A549 (cell line): Measurements from ENCODE around the gene SLC35E1. TPM values are rescaled to one million over a fixed set of nuclear protein-coding genes. Genes with fewer than 3 reads are reported as not detected.

ENCODE experiments used
- ATAC-seq, 2 experiments: fragments of 200-7000 bp in 1 of 2; fragments of >200 bp in 1 of 2; cut with Nextera tagmentation in 1 of 2; cut with Tn5 transposase in 1 of 2; 3 replicates each; pipeline versions ENCODE4 v1.8.0 to v1.9.1; 2018 to 2020; ENCODE audit warnings: mild to moderate bottlenecking in 1 of 2, moderate library complexity in 1 of 2
- CTCF ChIA-PET: fragments of 300-600 bp; sonication (Branson Sonifier 250); formaldehyde crosslinking; extraction: SDS; loops from one replicate; lab custom pipeline; 2021; ENCODE audit warnings: antibody characterized with exemption, inconsistent platforms; lab: Yijun Ruan, JAX
- POLR2A ChIA-PET: fragments of 350-600 bp; formaldehyde crosslinking; extraction: SDS; loops from one replicate; lab custom pipeline; 2021; ENCODE audit warnings: antibody characterized with exemption, inconsistent platforms; lab: Yijun Ruan, JAX
- DNase-seq, 2 experiments: peaks; one replicate each; pipeline versions ENCODE4 v3.0.0 to v3.0.0-alpha.2; 2011 to 2016; ENCODE audit warnings: low read depth in 1 of 2, low spot score in 1 of 2
- FAIRE-seq: peaks from 2 replicates; lab custom pipeline; 2011; peaks lifted over from hg19 to GRCh38; lab: Jason Lieb, UNC
- H3K27ac ChIP-seq, 2 experiments: fragments of >200 bp; sonication (Bioruptor Twin); formaldehyde crosslinking; 3 replicates each; pipeline ENCODE4 v1.5.1; 2016 to 2017
- H3K4me1 ChIP-seq: fragments of >200 bp; sonication (Bioruptor Twin); formaldehyde crosslinking; 3 replicates; pipeline ENCODE4 v1.6.1; 2016
- H3K4me2 ChIP-seq: fragments of >200 bp; sonication (Bioruptor Twin); formaldehyde crosslinking; 3 replicates; pipeline ENCODE4 v1.6.1; 2016
- H3K4me3 ChIP-seq: fragments of >200 bp; sonication (Bioruptor Twin); formaldehyde crosslinking; 3 replicates; pipeline ENCODE4 v1.5.1; 2016
- H3K9me3 ChIP-seq: fragments of >200 bp; sonication (Bioruptor Twin); formaldehyde crosslinking; 3 replicates; pipeline ENCODE4 v1.6.1; 2016
- CBX2 ChIP-seq: fragments of 200-600 bp; sonication (generic); IDR thresholded peaks from 2 replicates; pipeline ENCODE4 v1.6.1; 2016; ENCODE audit warnings: low read depth, mild to moderate bottlenecking, borderline replicate concordance
- CEBPB ChIP-seq, 2 experiments: fragments of >200 bp in 1 of 2; sonication (Bioruptor Twin) in 1 of 2; formaldehyde crosslinking in 1 of 2; IDR thresholded peaks; 2 replicates each; pipeline ENCODE4 v1.6.1; 2012 to 2016
- CHD2 ChIP-seq: fragments of 150-350 bp; IDR thresholded peaks from 2 replicates; pipeline ENCODE4 v1.6.1; 2014; ENCODE audit warnings: low read length; ENCODE audit not compliant: partially characterized antibody
- EP300 ChIP-seq, 2 experiments: fragments of >200 bp; sonication (Bioruptor Twin); formaldehyde crosslinking; IDR thresholded peaks; 2 replicates in 1 of 2; 3 replicates in 1 of 2; pipeline ENCODE4 v1.6.1; 2016 to 2017
- HEYL ChIP-seq: fragments of 250-450 bp; sonication (Bioruptor Pico); IDR thresholded peaks from 2 replicates; pipeline ENCODE4 v1.8.0; 2021; ENCODE audit warnings: mild to moderate bottlenecking, moderate library complexity
- JUN ChIP-seq, 2 experiments: fragments of >200 bp; sonication (Bioruptor Twin); formaldehyde crosslinking; IDR thresholded peaks; 2 replicates in 1 of 2; 3 replicates in 1 of 2; pipeline ENCODE4 v1.6.1; 2016 to 2017
- KDM1A ChIP-seq: fragments of 200-600 bp; sonication (generic); IDR thresholded peaks from 2 replicates; pipeline ENCODE4 v1.6.1; 2016; ENCODE audit warnings: low read depth, mild to moderate bottlenecking
- KDM5A ChIP-seq: fragments of 200-600 bp; sonication (generic); IDR thresholded peaks from 2 replicates; pipeline ENCODE4 v1.6.1; 2016; ENCODE audit warnings: antibody characterized with exemption, mild to moderate bottlenecking
- NR3C1 ChIP-seq: fragments of >200 bp; sonication (Bioruptor Twin); formaldehyde crosslinking; IDR thresholded peaks from 3 replicates; pipeline ENCODE4 v1.6.1; 2017
- RAD21 ChIP-seq, 2 experiments: fragments of >200 bp in 1 of 2; sonication (Bioruptor Twin) in 1 of 2; formaldehyde crosslinking in 1 of 2; IDR thresholded peaks in 1 of 2; conservative IDR thresholded peaks in 1 of 2; 2 replicates in 1 of 2; 3 replicates in 1 of 2; pipeline ENCODE4 v1.6.1; 2012 to 2018; ENCODE audit warnings: inconsistent platforms in 1 of 2
- RNF2 ChIP-seq: fragments of 200-600 bp; sonication (generic); IDR thresholded peaks from 2 replicates; pipeline ENCODE4 v1.6.1; 2016; ENCODE audit warnings: low read depth, mild to moderate bottlenecking, antibody characterized with exemption, moderate library complexity, borderline replicate concordance
- ZC3H11A ChIP-seq: fragments of 450-650 bp; IDR thresholded peaks from 2 replicates; pipeline ENCODE4 v1.6.1; 2014; ENCODE audit warnings: antibody characterized with exemption, mild to moderate bottlenecking
- ZFP36 ChIP-seq: fragments of 450-650 bp; IDR thresholded peaks from 2 replicates; pipeline ENCODE4 v1.6.1; 2014; ENCODE audit warnings: borderline replicate concordance; ENCODE audit not compliant: partially characterized antibody
- ZSCAN20 ChIP-seq: fragments of 250-450 bp; sonication (Bioruptor Pico); IDR thresholded peaks from 2 replicates; pipeline ENCODE4 v1.8.0; 2022; ENCODE audit warnings: mild to moderate bottlenecking, moderate library complexity
- WGBS: methylation state at CpG from one replicate; pipeline ENCODE4 v1.1.6; 2017; ENCODE audit errors: missing lambda C conversion rate; 5-methylcytosine and 5-hydroxymethylcytosine counted together
- polyA plus RNA-seq, 4 experiments: library from polyadenylated mRNA; depleted of rRNA in 3 of 4; stranded (reverse); fragments of >200 nt; fragmentation: RNase III in 1 of 4; extraction: RNeasy Plus Mini Kit Qiagen cat#74134 plus additional on column Dnase treatment in 1 of 4; gene quantifications; 2 replicates in 3 of 4; 3 replicates in 1 of 4; pipeline ENCODE4 v1.2.3, GENCODE V29; 2011 to 2017
- TF ChIP-seq, protein P1 (sequence below): IDR thresholded peaks from 2 replicates; pipeline ENCODE4 v1.6.1; 2012
- TF ChIP-seq, protein P2 (sequence below): fragments of 450-650 bp; IDR thresholded peaks from 2 replicates; pipeline ENCODE4 v1.6.1; 2014; ENCODE audit warnings: antibody characterized with exemption
- TF ChIP-seq, protein P3 (sequence below): fragments of >200 bp; sonication (Bioruptor Twin); formaldehyde crosslinking; IDR thresholded peaks from 2 replicates; pipeline ENCODE4 v1.6.1; 2016
- TF ChIP-seq, protein P4 (sequence below): fragments of >200 bp; sonication (Bioruptor Twin); formaldehyde crosslinking; IDR thresholded peaks from 3 replicates; pipeline ENCODE4 v1.6.1; 2016
- TF ChIP-seq, protein P5 (sequence below): fragments of 250-450 bp; sonication (Bioruptor Pico); IDR thresholded peaks from 2 replicates; pipeline ENCODE4 v1.5.0; 2020; ENCODE audit warnings: low read depth, mild to moderate bottlenecking, moderate library complexity

The SLC35E1 gene
- polyA plus RNA-seq, 2 of the 4 experiments (the other 2 are of a cell fraction): 17.2 to 25.1 TPM

DNA sequence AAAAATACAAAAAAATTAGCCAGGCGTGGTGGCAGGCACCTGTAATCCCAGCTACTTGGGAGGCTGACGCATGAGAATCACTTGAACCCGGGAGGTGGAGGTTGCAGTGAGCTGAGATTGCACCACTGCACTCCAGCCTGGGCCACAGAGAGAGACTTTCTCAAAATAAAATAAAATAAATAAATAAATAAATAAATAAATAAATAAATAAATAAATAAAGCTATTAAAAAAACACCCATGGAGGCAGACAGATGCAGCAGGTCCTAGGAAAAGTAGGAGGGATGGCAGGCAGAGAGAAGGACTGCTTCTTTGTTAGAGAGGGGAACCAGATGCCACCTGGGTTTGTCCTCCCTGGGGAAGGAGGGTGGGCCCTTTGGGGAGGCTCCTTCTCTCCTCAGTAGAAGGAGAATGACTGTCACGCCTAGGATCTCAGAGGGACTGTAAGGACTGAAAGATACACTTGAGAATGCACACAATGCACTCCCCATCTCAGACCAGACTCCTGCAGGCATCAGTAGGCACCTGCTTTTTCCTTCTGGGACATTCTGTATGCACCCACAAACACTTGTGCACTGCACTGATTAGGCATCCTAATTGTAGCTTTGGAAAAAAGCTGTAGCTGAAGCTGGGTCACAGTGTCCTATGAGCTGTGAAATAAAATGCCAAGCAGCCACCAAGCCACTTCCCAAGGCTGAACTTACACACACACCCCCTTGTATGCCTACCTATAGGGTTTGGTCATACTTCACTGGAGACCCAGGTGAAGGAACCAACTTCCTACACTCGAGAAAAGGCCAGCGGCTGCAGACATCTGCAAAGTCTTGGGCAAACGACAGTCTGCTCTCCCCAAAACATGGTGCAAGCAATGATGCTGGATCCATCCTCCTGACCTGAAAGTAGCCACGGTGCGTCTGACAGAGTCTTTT, 18.9 kb upstream of the SLC35E1 start:
- 87% methylated on average over 8 of the region's 9 CpGs for WGBS
- no peak for TF ChIP-seq KDM5A
- peak; percentile 23; the same call in 1 of the 2 replicates for TF ChIP-seq ZC3H11A
- TF ChIP-seq ZFP36: no peak
- H3K9me3 ChIP-seq: no peaks in the 10 kb centered on the region
- POLR2A ChIA-PET: interaction anchor here (0.6 kb wide), 1 partner anchor 1692 kb away, joined by 4 read pairs; no protein-coding TSS in a partner anchor
- DNase-seq: no peak
- H3K4me3 ChIP-seq: no peak overlapping the region
- no peak overlapping the region for H3K4me2 ChIP-seq
- no peak for ATAC-seq
- H3K27ac ChIP-seq: no peak overlapping the region
- CTCF ChIA-PET: interaction anchor here (1.5 kb wide), 1 partner anchor 10 kb away, joined by 4 read pairs; no protein-coding TSS in a partner anchor
- FAIRE-seq: no peak
- H3K4me1 ChIP-seq: peaks cover 23% of the 10 kb centered on the region; the same call in 2 of the 3 replicates

DNA sequence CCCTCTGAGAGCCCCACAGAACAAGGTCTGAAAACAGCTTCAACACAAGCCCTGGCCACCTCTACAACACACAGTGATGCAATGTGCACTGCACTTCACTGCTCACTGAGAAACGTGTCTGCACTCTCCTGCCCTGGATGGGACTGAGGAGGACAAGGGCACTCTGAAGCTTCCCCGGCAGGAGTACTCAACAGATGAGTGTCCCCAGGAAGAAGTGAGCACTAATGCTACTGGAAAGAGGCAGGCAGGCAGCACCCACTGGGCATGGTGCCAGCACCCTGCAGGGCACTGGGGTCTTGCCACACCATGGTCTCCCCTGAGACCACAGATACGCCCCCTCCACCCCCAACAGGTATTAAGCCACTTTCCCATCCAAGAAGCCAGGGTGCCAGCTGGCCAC, 17.7 kb upstream of the SLC35E1 start:
- H3K4me3 ChIP-seq: no peak overlapping the region
- 75% methylated on average over 3 of the region's 3 CpGs for WGBS
- TF ChIP-seq CHD2 (no peak), KDM1A (no peak), NR3C1 (no peak), CBX2 (no peak), KDM5A (no peak), CEBPB (IDR thresholded peaks at IDR 0.05) (no peak), JUN (IDR thresholded peaks at IDR 0.05) (no peak), RNF2 (no peak), RAD21 (conservative IDR thresholded peaks at IDR 0.05 in 1 of 2, IDR thresholded peaks at IDR 0.05 in 1 of 2) (no peak), HEYL (CRISPR knock-in tag) (no peak), EP300 (IDR thresholded peaks at IDR 0.05) (no peak), ZSCAN20 (CRISPR knock-in tag) (no peak)
- TF ChIP-seq, protein P1, sequence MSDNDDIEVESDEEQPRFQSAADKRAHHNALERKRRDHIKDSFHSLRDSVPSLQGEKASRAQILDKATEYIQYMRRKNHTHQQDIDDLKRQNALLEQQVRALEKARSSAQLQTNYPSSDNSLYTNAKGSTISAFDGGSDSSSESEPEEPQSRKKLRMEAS: no peak
- TF ChIP-seq, protein P2, sequence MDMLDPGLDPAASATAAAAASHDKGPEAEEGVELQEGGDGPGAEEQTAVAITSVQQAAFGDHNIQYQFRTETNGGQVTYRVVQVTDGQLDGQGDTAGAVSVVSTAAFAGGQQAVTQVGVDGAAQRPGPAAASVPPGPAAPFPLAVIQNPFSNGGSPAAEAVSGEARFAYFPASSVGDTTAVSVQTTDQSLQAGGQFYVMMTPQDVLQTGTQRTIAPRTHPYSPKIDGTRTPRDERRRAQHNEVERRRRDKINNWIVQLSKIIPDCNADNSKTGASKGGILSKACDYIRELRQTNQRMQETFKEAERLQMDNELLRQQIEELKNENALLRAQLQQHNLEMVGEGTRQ: no peak
- TF ChIP-seq, protein P3, sequence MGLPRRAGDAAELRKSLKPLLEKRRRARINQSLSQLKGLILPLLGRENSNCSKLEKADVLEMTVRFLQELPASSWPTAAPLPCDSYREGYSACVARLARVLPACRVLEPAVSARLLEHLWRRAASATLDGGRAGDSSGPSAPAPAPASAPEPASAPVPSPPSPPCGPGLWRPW: no peak
- TF ChIP-seq, protein P4, sequence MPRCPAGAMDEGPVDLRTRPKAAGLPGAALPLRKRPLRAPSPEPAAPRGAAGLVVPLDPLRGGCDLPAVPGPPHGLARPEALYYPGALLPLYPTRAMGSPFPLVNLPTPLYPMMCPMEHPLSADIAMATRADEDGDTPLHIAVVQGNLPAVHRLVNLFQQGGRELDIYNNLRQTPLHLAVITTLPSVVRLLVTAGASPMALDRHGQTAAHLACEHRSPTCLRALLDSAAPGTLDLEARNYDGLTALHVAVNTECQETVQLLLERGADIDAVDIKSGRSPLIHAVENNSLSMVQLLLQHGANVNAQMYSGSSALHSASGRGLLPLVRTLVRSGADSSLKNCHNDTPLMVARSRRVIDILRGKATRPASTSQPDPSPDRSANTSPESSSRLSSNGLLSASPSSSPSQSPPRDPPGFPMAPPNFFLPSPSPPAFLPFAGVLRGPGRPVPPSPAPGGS: no peak
- TF ChIP-seq, protein P5, sequence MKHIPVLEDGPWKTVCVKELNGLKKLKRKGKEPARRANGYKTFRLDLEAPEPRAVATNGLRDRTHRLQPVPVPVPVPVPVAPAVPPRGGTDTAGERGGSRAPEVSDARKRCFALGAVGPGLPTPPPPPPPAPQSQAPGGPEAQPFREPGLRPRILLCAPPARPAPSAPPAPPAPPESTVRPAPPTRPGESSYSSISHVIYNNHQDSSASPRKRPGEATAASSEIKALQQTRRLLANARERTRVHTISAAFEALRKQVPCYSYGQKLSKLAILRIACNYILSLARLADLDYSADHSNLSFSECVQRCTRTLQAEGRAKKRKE: no peak
- TF ChIP-seq, all 56 proteins: peak for 0
- H3K4me2 ChIP-seq: no peak overlapping the region
- peaks cover 25% of the 10 kb centered on the region for H3K4me1 ChIP-seq
- DNase-seq (no peak), FAIRE-seq (no peak), ATAC-seq (no peak)
- CTCF ChIA-PET: no interaction called here
- POLR2A ChIA-PET: no interaction called here
- no peak overlapping the region for H3K27ac ChIP-seq
- no peaks in the 10 kb centered on the region for H3K9me3 ChIP-seq
